SW 1271 (cell line): ENCODE results near the gene HPSE2.

Experiments
- DNase-seq, 2 experiments: peaks; one replicate each; lab custom pipeline; 2025; lab: John Stamatoyannopoulos, UW

HPSE2 gene

DNA sequence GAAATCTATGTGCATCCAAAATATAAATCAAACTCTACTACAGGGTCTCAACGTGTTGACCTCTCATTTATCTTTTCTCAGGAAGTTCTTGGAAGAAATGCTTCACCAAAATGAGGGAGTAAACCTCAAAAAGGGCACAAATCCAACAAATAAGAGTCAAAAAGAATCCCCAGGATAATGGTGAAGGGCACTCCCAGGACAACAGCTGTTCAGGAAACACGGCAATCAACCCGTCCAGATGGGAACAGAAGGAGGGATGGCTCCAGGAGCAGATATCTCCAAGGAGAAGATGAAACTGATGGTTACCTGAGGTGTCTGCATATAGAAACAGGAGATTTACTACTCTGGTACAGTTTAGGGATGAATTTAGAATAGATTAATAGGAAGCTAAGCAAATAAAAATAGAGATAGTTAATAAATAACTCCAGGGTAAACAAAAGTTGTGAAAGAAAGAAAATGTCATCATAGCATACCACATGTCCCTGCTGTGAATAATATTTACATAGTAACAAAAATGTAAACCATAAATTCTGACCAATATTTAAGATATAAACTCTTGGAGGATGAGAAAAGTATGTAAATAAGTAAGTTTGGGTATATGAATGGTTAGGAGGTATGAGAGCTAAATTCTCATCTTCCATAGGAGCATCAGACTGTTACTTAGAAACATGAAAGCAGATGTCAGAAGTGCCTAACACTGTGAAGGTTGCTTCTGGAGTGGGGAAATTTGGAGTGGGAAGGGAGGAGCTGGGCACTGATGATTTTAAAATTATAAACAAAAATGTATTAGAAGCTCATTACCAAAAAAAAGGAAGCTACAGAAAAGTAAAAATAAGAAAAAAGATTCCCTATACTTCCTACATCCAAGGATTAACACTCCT lies 551.4 kb downstream of the HPSE2 start:
- no peak for DNase-seq

DNA sequence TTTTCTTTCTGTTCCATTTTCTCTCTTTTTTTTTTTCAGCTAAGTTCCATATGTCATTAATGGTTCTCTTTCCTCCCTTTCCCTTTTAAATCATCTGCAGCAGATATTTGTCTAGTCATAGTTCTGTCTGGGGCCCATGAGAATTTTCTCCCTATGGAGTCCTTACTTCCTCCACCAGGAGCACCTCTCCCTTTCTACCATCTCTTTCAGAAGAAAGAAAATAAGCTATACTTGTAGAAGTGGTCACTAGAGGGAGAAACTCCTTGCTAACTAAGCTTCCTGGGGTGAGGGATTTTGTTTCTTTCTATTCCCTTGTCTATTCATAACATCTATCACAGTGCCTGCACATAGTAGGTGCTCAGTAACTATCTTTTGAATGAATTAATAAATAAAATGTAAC lies 558.8 kb downstream of the HPSE2 start:
- DNase-seq = no peak

DNA sequence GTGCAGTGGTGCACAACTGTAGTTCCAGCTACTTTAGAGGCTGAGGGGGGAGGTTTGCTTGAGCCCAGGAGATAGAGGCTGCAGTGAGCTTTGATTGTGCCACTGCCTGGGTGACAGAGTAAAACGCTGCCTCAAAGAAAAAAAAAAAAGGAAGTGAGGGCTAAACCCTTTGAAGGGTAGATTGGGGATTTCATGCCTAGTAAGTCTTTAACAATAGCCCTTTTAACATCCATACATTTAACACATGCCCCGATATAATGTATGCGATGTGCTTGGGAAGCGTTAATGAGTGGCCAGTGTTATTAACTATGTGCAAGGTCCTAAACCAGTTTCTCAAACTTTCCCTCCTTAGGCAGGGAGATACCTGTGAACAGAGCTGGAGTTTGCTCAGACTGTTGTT lies 559.8 kb downstream of the HPSE2 start:
- no peak for DNase-seq

DNA sequence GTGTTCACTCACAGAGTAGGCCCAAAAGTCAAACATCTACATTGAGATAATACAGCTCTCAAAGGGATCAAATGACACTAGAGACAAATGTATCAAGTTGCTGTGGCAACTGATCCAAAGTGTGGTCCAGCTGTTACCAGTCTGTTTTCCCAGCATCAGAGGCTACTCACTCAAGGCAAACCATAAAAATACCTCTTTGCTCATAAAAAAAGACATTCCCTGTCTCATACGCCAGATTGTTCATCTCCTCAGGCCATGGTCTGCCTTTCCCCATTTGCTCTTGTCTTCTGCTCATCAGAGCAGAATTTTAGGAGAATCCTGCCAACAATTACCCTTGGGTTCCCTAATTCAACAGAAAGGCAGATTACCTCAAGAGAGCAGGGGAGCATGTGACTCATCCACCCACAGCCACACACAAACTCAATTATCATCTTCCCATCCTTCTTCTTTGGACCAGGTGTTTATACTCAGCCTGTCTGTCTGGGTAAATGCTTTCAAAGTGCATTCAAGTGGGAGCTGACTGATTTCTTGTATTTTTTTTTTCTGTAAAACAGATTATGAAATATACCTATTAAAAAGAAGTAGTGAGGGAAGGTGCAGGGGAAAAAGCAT lies 562.4 kb downstream of the HPSE2 start:
- DNase-seq = no peak

DNA sequence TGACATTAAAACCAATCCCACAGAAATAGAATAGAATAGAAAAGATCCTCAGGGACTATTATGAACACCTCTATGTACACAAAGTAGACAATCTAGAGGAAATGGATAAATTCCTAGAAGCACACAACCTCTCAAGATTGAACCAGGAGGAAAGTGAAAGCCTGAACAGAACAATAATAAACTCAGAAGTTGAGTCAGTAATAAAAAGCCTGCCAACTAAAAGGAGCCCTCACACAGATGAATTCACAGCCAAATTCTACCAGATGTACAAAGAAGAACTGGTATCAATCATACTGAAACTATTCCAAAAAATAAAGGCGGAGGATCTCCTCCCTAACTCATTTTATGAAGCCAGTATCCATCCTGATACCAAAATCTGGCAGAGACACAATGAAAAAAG lies 568.6 kb downstream of the HPSE2 start:
- DNase-seq = no peak

DNA sequence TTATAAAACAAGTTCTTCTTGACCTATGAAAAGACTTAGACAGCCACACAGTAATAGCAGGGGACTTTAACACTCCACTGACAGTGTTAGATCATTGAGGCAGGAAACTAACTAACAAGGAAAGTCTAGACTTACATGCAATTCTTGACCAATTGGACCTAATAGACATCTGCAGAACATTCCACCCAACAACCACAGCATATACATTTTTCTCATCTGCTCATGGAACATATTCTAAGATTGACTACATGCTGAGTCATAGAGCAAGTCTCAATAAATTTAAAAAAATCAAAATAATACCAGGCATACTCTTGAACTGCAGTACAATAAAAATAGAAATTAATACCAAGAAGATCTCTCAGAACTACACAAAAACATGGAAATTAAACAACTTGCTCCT lies 569.4 kb downstream of the HPSE2 start:
- DNase-seq = no peak

DNA sequence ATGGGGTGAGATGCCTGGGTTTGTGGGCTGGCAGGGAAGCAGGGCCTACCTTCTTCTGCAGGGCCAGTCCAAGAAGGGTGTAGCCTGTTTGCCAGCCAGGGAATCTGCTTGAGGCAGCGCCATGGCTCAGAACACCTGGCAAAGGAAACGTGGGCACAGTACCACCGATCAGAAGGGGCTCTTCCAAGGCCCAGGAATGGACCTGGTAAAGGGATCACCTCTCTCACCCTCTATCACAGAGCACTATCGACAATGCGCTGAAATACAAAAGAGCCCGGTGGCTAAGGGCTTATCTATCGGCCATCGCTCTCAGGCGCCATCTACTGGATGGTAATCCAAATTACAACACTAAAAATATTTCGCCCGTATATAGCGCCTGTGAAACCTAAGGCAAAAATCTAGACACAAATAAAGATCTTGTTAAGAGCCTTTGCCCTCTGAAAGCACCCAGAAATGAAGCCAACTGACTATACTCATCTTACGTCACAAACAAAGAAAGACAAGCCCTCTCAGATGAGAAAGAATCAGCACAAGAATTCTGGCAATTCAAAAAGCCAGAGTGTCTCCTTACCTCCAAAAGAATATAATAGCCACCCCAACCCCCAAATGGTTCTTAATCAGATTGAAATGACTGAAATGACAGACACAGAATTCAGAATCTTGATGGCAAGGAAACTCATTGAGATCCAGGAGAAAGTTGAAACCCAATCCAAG lies 571.2 kb downstream of the HPSE2 start:
- no peak for DNase-seq

DNA sequence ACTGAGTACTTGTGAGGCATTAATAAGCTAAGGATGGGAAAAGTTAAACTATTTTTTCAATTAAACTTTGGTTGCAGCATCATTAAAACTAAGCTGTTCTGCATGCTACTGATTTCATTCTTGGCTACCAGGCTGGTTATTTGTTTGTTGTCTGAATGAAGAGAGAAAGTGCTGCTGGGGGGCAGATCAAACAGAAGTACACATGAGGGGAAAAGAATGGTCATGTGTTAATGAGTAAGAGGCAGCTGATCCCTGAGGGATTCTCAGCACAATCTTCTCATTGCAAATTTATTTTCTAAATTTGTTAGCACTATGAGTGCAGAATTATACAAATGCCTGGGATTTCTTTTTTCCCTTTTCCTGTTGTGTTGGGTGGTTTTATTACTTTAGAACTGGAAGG lies 575.7 kb downstream of the HPSE2 start:
- DNase-seq = no peak

DNA sequence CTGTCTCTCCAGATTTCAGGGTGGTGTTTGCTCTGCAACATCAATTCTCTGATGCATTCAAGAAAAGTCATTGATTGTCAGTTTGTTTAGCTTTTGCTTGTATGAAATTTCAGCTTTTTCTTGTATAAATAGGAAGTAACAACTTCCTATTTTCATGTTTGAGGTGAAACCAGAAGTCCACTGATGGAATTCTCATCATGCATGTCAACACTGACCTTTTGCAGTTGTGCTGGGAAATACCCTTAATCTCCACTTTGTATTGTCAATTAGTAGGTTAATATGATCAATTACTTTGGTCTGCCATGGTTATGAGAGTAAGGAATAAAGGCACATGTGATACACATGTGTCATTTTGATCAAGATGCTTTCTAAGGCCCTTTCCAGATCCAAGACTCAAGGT lies 580.2 kb downstream of the HPSE2 start:
- DNase-seq = no peak

DNA sequence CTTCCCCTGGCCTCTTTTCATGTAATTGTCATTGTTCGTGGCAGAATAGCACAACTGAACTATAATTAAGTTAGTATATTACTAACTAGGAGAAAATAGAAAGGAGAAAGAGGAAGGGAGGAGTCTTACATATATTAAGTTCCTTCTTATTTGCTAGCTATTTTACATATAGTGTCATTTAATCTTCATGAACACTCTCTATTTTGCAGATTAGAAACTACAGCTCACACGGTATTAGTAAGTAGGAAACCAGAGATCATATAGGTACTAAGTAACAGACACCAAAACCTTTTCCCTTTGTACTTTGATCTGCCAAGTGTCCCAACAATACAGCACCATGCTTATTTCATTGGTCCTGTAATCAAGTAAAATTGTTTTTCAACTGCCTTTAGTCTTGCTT lies 586.5 kb downstream of the HPSE2 start:
- no peak for DNase-seq

DNA sequence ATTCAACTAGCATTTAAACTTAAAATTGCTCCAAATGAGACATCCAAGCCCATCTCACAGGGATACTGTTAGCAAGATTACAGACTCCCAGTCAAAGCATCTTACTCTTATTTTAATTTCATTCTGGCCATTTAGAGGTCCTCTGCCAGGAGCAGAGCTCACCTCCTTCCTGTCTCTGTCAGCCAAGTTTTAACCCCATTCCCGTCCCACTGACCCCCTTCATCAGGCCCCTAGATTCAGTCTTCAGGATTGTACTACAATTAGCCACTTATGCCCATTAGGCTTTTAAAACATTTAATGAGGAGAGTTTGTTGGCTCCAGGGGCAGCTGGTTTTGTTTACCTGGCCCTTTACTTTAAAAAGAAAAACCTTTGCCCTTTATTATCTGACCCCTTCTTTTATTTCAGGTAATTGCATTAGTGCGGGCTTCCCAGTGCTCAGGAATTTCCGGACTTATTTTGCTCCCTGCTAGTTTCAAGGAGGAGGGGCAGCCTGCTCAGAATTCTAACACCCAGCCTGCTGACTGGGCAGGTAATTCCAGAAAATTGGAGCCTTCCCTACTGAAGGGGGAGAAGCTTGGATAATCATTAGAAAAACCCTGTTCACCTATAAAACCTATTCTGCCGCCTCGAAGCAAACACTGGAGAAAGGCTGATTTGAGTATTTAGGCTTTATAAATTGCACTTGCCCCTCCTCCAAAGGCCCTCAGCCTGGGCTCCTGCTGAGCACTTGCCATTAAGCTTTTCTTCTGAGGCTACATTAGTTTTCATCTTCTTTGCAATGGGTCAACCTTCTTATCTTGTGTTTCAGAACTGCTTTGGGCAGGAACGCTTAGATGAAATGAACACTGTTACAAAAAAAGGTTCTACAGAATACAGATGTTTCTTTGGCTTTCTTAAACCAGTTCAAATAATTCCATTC lies 588.4 kb downstream of the HPSE2 start:
- no peak for DNase-seq

DNA sequence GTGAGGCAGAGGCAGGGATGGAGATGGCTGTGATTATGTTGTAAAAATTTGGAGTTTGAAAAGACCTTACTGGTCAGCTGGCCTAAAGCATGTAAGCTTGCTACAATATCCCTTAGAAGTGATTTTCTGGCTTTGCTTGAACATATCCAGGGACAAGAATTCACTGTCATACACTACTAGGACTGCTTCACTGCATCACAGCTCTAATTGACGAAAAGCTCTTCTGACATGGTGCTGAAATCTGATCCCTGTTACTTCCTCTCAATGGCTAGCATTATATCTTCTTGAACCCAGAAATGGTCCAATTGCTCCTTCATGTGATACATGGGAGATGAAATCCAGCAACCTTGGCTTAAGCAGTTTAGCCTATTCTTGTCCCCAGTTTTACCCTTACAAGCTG lies 591.2 kb downstream of the HPSE2 start:
- DNase-seq = no peak

DNA sequence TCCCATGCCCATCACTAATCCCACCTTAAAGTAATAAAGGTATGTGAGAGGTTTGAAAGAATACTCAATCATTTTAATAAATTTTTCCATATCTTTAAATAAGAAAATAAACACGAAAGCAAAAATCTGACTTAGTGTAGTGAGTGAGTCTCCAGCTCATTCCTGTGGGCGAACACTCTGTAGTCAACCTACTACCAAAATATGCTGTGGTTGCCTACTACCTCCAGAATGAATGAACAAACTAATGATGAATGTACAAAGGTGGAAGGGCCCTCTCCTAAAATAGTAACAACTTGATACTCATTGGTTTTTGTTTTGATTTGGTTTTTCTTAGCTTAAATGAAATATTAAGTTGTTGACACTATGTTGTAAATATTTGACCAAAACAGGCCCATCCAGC lies 593.4 kb downstream of the HPSE2 start:
- no peak for DNase-seq

DNA sequence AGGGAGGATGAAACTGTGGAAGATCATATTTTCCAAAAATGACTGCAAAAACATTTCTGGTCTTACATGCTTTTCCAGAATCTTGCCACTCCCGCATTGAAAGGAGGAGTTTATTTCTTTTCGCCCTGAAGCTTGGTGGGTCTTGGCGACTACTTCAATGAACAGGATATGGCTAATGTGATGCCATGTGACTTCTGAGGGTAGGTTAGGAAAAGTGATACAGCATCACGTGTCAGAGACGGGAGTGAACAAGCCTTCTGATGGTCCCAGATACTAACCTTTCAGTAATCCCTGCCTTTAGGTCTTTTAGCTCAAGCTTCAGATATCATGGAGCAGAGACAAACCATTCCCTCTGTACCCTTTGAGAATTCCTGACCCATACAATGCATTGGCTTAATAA lies 596.7 kb downstream of the HPSE2 start:
- DNase-seq = no peak

DNA sequence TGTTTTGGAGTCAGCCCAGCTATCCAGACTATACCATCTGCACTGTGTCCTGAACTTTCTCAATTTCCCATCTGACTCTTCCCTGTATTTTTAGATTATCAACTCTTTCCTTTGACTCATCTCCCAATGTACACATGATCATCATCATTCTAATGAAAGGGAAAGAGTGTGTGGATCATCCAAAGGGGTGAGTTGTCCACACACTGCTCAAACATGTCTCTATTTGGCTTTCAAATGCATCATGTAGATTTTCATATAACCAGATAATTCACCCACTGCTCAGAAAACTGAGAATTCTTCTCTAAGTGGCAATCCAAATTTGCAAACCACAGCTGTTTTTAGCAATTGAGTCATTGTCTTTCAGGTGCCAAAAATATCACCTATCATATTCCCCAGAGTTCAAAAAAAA lies 598.7 kb downstream of the HPSE2 start:
- DNase-seq = no peak

DNA sequence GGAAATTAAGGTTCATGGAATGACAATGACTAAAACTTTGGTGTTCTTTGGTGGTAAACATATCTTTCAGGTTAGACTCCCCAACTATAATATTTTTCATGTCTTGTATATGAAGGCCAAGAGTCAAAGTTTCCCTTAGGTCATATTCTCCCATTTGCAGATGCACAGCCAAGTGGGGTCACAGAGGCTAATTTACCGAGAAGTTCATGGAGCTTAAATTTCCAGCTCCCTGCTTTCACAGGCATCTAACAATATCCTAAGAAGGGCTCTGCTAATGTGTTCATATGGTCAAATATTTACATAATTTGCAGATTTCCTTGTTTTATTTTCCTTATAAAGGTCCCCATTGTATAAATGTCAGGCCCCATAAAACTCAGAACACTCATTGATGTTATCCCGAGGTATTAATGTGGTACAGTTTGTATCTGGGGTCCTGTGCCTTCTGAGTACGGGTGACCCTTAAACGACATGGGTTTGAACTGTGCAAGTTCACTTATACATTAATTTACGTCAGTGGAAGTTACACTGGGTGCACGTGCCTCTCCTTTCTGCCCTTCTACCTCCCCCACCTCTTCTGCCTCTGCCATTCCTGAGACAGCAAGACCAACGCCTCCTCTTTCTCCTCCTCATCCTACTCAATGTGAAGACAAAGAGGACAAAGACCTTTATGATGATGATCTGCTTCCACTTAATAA lies 603.0 kb downstream of the HPSE2 start:
- DNase-seq = no peak

DNA sequence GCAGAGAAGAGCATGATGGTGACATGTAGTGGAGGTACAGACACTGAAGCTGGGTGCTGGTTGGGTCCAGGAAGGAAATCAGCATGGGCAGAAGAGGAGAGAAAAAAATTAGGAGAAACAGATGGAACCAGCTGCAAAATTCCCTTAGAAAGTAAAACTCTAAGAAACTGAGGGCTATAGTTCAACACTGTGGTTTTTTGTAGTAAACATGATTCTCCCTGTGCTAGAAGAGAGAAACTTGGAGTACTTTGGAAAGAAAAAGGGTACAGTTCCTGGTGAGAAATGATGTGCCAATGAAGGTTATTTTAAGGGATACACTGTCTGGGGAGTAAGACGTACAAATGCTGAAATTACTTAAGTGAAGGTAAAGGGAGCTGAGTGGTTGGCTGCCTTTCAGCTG lies 607.4 kb downstream of the HPSE2 start:
- no peak for DNase-seq

DNA sequence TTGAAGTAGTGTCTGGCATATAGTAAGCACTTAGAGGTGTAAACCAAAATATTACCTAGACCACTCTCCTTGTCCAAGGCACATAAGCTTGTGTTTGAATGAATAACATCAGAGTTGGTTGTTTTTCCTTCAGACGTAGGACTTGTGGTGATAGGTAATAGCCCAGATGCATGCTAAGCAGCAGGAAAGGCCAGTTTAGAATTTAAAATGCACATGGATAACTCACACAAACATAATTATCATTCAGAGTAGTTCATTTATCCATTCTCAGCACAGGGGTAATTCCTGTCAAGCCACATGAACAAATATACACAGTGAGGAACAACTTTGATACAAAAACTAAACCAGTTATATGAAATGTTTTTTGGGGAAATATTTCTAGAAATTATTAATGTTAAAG lies 607.9 kb downstream of the HPSE2 start:
- no peak for DNase-seq

DNA sequence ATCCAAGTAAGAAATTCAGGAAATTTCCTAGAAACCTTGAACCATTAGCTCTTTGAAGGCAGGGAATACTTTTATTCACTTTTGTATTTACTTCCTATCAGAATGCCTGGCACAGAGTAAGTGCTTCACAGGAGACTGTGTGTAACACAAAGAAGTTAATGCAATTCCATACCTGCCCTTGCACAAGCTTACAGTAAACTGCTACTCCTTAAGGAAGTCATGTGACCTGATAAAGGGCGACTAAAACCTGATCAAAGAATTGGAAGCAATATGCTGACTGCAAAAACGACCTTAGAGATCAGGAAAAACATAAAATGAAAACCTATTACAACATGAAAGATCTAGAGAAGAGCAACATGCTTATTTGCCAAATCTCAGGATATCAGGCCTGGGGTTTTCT lies 610.7 kb downstream of the HPSE2 start:
- DNase-seq = no peak

DNA sequence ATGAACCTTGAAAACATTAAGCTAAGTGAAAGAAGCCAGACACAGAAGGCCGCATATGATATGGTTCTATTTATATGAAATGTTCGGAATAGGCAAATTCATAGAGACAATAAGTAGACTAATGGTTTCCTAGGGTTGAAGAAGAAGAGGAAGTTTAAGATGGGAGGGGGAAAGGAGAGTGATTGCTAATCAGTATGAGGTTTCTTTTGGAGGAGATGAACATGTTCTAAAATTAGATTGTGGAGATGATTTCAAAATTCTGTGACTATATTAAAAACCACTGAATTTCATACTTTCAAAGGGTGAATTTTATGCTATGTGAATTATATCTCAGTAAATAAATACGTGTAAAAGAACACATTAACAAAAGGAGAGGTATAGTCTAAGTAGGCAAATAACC lies 612.5 kb downstream of the HPSE2 start:
- no peak for DNase-seq

DNA sequence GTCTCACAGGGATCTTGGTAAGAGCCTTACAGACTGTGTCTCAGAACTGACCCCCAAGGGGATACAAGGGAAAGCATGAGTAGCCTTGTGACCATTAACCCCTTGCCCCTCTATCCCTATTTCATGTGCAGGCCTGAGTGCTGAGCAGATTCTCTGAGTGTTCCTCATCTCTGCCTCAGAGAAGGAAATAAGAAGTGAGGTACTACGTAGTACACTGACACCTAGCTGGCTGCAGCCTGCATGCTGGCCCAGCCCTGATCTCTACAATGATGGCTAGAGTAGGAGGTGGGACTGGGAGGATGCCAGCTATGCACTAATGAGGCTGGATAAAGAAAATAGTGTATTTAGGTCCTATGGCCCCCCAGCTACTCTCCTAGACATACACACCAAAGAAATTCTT lies 614.0 kb downstream of the HPSE2 start:
- no peak for DNase-seq

DNA sequence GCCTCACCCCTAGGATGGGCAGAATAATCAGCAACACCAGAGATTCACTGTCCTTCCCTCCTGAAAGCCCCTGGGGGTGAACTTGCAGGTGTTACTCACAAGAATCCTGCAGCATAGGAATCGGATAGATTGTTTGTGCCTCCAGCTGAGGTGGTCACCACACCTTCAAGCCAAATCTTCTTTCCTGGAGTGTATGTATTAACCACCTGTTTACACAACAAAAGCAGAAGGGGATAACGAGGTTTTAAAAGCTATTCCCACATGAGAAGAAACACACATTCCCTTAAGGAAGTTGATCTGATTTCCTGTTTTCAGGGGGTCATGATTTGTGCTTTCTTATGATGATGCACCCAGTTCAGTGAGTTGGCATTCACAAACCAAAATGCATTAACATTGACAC lies 615.1 kb downstream of the HPSE2 start:
- no peak for DNase-seq
